HG03025 (cell line): ENCODE results near the gene TOP1.

Experiments
- ATAC-seq: cut with Tn5 transposase; IDR thresholded peaks from one replicate; pipeline ENCODE4 v1.9.1; 2021; ENCODE audit warnings: mild to moderate bottlenecking, moderate library complexity; ENCODE audit not compliant: unreplicated experiment, low FRiP score

The TOP1 gene

GRCh38 chr20:41054070-41054846, 25.6 kb downstream of the TOP1 start:
- ATAC-seq = no peak

GRCh38 chr20:41054847-41055230, 26.2 kb downstream of the TOP1 start:
- no peak for ATAC-seq

- ATAC-seq = no peak
These were observed 27.1 kb downstream of the TOP1 start for GRCh38 chr20:41055679-41056078.

GRCh38 chr20:41057999-41058673, 29.5 kb downstream of the TOP1 start:
- ATAC-seq = no peak

GRCh38 chr20:41058674-41059635, 30.3 kb downstream of the TOP1 start:
- ATAC-seq = no peak

- ATAC-seq = no peak
These were observed 32.5 kb downstream of the TOP1 start for GRCh38 chr20:41061155-41061554.

- ATAC-seq = no peak
These were observed 34.8 kb downstream of the TOP1 start for GRCh38 chr20:41063442-41063841.

- peak; percentile 85 for ATAC-seq
These were observed 35.8 kb downstream of the TOP1 start for GRCh38 chr20:41064377-41064776.

GRCh38 chr20:41065716-41066115, 37.1 kb downstream of the TOP1 start:
- no peak for ATAC-seq

GRCh38 chr20:41068806-41069205, 40.2 kb downstream of the TOP1 start:
- no peak for ATAC-seq

GRCh38 chr20:41072190-41072863, 43.7 kb downstream of the TOP1 start:
- ATAC-seq = no peak

- no peak for ATAC-seq
These were observed 44.3 kb downstream of the TOP1 start for GRCh38 chr20:41072915-41073314.

- no peak for ATAC-seq
These were observed 45.8 kb downstream of the TOP1 start for GRCh38 chr20:41074441-41074840.

GRCh38 chr20:41076776-41077175, 48.2 kb downstream of the TOP1 start:
- ATAC-seq = no peak

GRCh38 chr20:41078329-41078728, 49.7 kb downstream of the TOP1 start:
- ATAC-seq = no peak

- no peak for ATAC-seq
These were observed 50.4 kb downstream of the TOP1 start for GRCh38 chr20:41079066-41079465.

GRCh38 chr20:41080866-41081265, 52.2 kb downstream of the TOP1 start:
- ATAC-seq = no peak

- no peak for ATAC-seq
These were observed 52.7 kb downstream of the TOP1 start for GRCh38 chr20:41081276-41081814.

GRCh38 chr20:41082306-41082705, 53.7 kb downstream of the TOP1 start:
- no peak for ATAC-seq

- ATAC-seq = no peak
These were observed 57.0 kb downstream of the TOP1 start for GRCh38 chr20:41085606-41086005.
